GM12873 (cell line): ENCODE results near the gene TDRD15.

ENCODE experiments used
- CTCF ChIP-seq: IDR thresholded peaks from 2 replicates; pipeline ENCODE4 v1.5.1; 2012; ENCODE audit warnings: low read depth, mild to moderate bottlenecking, moderate library complexity, low read length, control low read depth; ENCODE audit not compliant: insufficient read depth; ENCODE audit errors: missing control alignments

TDRD15 gene

DNA sequence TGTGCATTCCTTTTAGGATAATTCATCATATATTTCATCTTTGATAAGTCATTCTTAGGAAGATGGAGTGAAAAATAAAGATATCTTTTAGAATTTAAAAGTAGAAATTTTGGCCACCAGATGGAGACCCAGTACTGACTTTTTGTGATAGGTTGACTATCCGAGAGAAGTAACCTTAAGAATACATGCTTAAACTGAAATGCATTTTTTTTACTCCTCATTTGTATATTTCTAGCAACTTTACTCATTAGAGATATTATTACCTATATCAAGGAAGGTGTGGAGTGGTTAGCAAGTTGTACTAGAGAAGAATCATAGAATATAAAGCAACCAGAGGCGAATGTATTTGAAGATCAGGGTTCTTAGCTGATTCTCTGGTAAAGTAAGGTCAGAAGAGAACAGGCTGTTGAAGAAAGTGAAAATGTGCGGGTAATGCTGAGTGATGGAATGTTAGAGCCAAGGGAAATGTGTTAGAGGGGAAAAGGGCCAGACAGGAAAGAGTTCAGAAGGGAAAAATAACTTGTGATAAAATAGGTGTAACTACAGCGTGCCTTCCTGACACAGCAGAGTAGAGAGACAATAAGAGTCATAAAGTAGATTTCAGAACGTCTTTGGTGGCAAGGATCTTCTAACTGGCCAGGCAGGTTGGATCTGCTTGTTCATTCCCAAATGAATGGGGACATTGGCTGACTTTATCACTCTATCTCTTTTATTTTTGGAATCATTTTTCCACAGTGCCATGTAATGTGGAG, 52.3 kb downstream of the TDRD15 start:
- TF ChIP-seq CTCF: no peak

DNA sequence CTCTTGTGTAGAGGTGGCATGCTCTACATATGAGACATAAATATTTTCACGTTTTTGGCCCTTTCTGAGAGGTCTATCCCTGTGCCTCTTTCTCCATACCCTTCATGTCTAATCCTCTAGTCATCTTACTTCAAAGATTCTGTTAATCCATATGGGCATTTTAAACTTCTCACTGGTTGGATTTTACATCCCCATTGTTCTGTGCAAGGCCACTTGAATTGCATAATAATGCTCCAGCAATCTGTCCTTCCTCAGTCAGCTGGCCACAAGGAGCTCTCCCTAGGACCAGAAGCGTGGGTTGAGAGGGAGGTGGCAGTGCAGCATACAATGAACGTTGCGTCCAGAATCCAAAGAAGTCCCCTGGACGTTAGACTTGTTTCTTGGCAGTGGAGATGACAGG, 58.2 kb downstream of the TDRD15 start:
- TF ChIP-seq CTCF: no peak

- TF ChIP-seq CTCF: no peak
Measured at GRCh38 chr2:21183306-21183705, 59.5 kb downstream of the TDRD15 start.

- no peak for TF ChIP-seq CTCF
Measured at GRCh38 chr2:21183726-21184125, 60.0 kb downstream of the TDRD15 start.

DNA sequence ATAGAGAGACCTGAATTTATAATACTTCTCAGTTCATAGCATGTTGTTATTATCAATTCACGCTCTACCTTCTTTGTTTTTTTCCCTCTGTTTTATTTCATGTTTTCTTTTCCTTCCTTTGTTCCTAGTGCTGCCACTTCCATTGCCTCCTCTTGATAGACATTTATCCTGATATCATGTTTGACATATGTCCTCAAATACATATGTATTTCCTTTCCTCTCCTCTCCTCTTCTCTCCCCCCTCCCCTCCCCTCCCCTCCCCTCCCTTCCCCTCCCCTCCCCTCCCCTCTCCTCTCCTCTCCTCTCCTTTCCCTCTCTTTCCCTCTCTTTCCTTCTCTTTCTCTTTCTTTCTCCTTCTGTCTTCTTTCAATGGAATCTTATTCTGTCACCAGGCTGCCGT, 67.8 kb downstream of the TDRD15 start:
- no peak for TF ChIP-seq CTCF
